ENCODE results near the gene CDKN2D. TPM values are rescaled to one million over a fixed set of nuclear protein-coding genes. Genes with fewer than 3 reads are reported as not detected.

Gene CDKN2D
- total RNA-seq, 2 experiments from 2014 or later, result 62.1 to 67.1 TPM

GRCh38 chr19:10521461-10522171, 47.2 kb downstream of the CDKN2D start:
- intact Hi-C loops (cut with micrococcal nuclease), result no loop called here
- no peaks in the 10 kb centered on the region for H3K36me3 Mint-ChIP-seq (ENCODE audit: low read depth)
- no peak overlapping the region for H3K4me3 Mint-ChIP-seq
- H3K27me3 Mint-ChIP-seq, result peaks cover 24% of the 10 kb centered on the region
- no peak for TF ChIP-seq CTCF (IDR thresholded peaks at IDR 0.05)
- ChIA-PET CTCF (no interaction called here), POLR2A (interaction anchor here (1.5 kb wide), 1 partner anchor 46 kb away, joined by 4 read pairs; no protein-coding TSS in a partner anchor)
- H3K9me3 Mint-ChIP-seq, result no peaks in the 10 kb centered on the region
- ATAC-seq, result no peak
- peaks cover 19% of the 10 kb centered on the region for H3K4me1 Mint-ChIP-seq (ENCODE audit: low read depth)
- H3K27ac Mint-ChIP-seq, result no peak overlapping the region
- DNase-seq, result no peak

GRCh38 chr19:10520652-10521318, 48.0 kb downstream of the CDKN2D start:
- peaks cover 29% of the 10 kb centered on the region for H3K27me3 Mint-ChIP-seq
- intact Hi-C loops (cut with micrococcal nuclease), result no loop called here
- TF ChIP-seq CTCF (IDR thresholded peaks at IDR 0.05), result no peak
- H3K4me1 Mint-ChIP-seq (ENCODE audit: low read depth), result peaks cover 19% of the 10 kb centered on the region
- H3K36me3 Mint-ChIP-seq (ENCODE audit: low read depth), result no peaks in the 10 kb centered on the region
- H3K27ac Mint-ChIP-seq, result no peak overlapping the region
- no peak for ATAC-seq
- no peaks in the 10 kb centered on the region for H3K9me3 Mint-ChIP-seq
- ChIA-PET POLR2A (interaction anchor here (1.5 kb wide), 1 partner anchor 46 kb away, joined by 4 read pairs; no protein-coding TSS in a partner anchor), CTCF (interaction anchor here (1.0 to 1.2 kb wide), 2 partner anchors 10 to 81 kb away, joined by 3 to 4 read pairs; no protein-coding TSS in a partner anchor)
- H3K4me3 Mint-ChIP-seq, result no peak overlapping the region
- DNase-seq, result no peak

- Mint-ChIP-seq H3K4me1 (ENCODE audit: low read depth) (peaks cover 19% of the 10 kb centered on the region), H3K27me3 (peaks cover 43% of the 10 kb centered on the region), H3K4me3 (no peak overlapping the region), H3K27ac (no peak overlapping the region), H3K9me3 (no peaks in the 10 kb centered on the region), H3K36me3 (ENCODE audit: low read depth) (no peaks in the 10 kb centered on the region)
- no peak for ATAC-seq
- POLR2A ChIA-PET, result interaction anchor here (1.8 kb wide), 1 partner anchor 34 kb away, joined by 6 read pairs; no protein-coding TSS in a partner anchor
- CTCF ChIA-PET, result interaction anchor here (0.9 to 1.2 kb wide), 3 partner anchors 36 to 339 kb away, joined by 3 read pairs; no protein-coding TSS in a partner anchor
- no peak for DNase-seq
- TF ChIP-seq CTCF (IDR thresholded peaks at IDR 0.05), result no peak
- intact Hi-C loops (cut with micrococcal nuclease), result no loop called here
These were observed 49.4 kb downstream of the CDKN2D start for GRCh38 chr19:10519421-10519820.

DNA sequence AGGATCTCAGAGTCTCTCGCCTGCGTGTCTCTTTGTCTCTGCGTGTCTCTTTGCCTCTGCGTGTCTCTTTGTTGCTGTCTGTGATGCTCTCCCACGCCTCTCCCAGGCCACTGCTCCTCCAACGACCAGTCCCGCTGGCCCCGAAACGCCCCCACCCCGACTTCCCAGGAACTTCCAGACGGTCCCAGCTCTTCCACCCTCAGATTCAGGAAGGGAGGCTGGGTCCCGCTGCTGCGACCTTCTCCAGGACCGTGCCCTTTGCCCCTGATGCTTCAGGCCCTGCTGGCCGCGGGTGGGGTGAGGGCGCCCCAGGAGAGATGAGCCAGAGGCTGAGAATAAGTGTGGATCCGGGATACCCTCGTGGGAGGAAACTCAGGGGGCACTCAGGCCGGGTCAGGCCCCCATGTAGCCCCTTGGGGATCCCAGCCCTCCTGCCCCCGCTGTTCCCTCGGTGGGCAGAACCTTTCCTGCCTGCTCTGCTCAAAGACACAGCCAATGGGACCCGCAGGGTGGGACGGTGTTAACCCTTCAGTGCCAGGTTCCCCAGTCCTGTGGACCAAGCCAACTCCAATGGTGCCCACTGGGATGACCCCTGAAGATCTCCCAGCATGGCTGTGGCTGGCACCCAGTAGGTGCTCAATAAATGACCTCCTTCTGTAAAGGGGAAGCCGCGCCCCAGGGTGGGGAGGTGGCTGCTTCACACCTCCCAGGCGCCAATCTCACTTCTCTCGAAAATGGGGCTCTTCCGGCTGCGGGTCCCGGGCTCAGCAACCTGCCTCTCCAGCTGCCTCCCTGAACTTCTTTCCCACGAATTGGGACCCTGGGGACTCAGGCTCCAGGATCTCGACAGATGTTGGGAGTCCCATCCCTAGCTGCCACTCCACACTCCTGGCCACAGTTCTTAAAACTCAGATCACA, 50.1 kb downstream of the CDKN2D start:
- peaks cover 21% of the 10 kb centered on the region for H3K4me1 Mint-ChIP-seq (ENCODE audit: low read depth)
- no peak for TF ChIP-seq CTCF (IDR thresholded peaks at IDR 0.05)
- H3K27ac Mint-ChIP-seq, result peak overlapping the region; percentile 29
- peak overlapping the region; percentile 48 for H3K4me3 Mint-ChIP-seq
- ChIA-PET CTCF (interaction anchor here (0.9 to 1.1 kb wide), 3 partner anchors 35 to 340 kb away, joined by 3 read pairs; no protein-coding TSS in a partner anchor), POLR2A (interaction anchor here (1.8 kb wide), 1 partner anchor 34 kb away, joined by 6 read pairs; no protein-coding TSS in a partner anchor)
- H3K36me3 Mint-ChIP-seq (ENCODE audit: low read depth), result no peaks in the 10 kb centered on the region
- ATAC-seq (peak; percentile 22), DNase-seq (peak; percentile 37)
- no peaks in the 10 kb centered on the region for H3K9me3 Mint-ChIP-seq
- peaks cover 46% of the 10 kb centered on the region for H3K27me3 Mint-ChIP-seq
- intact Hi-C loops (cut with micrococcal nuclease), result no loop called here
